HG03457 (cell line): Measurements from ENCODE around the gene VCX2.
"Not testable (repeated sequence)": the region's sequence is repeated elsewhere in the genome, so short reads cannot be mapped to it uniquely, and the experiment has no call there.

Experiments
- ATAC-seq: cut with Tn5 transposase; IDR thresholded peaks from one replicate; pipeline ENCODE4 v1.9.1; 2021; ENCODE audit warnings: moderate number of reproducible peaks; ENCODE audit not compliant: unreplicated experiment

The VCX2 gene

GRCh38 chrX:8171169-8171568, at the start of gene VCX2:
Gene VCX2, minus strand, starts transcription at chrX:8171267. Its CDS starts 624 bp downstream, at chrX:8170643.
- not testable (repeated sequence) for ATAC-seq

- no peak for ATAC-seq
Measured at GRCh38 chrX:8204943-8205342, 33.9 kb upstream of the VCX2 start.

- no peak for ATAC-seq
Measured at GRCh38 chrX:8204169-8204935, 33.3 kb upstream of the VCX2 start.

DNA sequence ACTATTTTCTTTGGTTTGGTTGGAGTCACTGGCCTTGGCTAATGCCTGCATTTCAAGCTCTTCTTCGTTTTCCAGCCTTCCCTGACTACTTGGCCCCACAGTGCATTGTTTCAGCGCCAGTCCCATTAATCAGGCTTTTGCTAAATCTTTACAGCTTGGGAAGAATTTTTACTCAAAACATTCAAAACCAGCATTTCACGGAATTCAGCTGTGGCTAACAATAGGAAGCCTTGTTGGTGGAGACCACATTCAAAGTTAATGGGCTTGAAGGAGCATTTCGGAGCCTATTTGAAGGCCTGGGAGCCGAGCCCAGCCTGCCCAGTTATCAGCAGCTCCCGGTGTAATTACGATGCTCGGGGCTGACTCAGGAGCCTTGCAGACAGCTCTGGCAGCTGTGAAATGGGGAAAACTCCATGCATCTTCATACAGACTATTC, 30.8 kb upstream of the VCX2 start:
- no peak for ATAC-seq

GRCh38 chrX:8196776-8197175, 25.7 kb upstream of the VCX2 start:
- ATAC-seq: no peak

- ATAC-seq: no peak
Measured at GRCh38 chrX:8194216-8194615, 23.1 kb upstream of the VCX2 start.

- no peak for ATAC-seq
Measured at GRCh38 chrX:8192276-8192675, 21.2 kb upstream of the VCX2 start.

- ATAC-seq: no peak
Measured at GRCh38 chrX:8191022-8191421, 20.0 kb upstream of the VCX2 start.

DNA sequence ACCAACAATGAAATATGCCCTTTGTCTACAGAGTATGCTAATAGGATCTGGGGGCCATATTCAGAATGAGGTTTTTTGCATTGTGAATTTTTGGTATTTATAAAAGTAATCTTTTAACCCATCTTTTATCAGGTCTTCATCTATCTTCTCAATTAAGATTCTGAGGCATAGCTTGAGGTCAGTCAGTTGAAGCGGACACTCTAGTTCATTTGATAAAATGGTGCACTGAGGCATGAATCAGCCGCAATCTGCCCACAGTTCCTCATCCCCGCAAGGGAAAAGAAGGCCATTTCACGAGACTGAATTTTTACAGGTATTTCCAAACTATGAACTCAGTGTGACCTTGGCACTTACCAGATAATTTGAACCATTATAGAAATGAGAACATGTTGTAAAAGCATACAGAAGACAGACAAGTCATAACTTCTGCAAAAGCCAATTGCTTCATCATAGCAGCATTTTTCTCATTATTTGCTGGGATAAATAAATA, 19.3 kb upstream of the VCX2 start:
- ATAC-seq: no peak

DNA sequence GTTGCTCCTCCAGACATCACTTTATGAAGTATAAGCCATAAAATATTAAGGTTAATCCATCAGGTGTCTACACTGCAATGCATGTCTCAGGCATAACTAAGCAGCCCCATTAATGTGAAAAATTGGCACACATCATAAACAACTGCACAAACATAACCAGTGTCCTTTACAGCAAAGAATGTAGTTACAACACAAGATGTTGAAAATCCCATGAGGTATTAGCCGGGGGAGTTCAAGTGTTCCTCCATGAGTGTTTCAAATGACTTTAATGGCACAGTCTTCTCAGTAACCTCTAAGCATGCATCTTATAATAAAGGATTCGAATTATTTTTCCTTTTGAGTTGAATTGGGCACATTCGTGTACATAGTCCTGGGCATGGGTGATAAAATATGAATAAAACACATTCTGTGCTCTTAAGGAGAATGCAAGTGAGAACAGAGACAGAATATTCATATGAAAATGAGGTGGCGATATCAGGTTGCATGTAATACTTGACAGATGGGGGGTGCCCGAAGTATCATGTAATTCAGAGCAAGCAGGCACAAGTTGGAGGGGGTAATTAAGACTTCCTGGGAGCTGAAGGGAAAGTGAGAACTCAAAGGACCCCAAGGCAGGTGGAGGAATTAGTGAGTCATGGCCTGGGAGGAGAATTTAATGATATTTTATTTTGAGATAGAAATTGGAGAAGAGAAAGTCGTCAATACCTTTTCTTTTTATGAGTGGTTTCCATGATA, 18.2 kb upstream of the VCX2 start:
- no peak for ATAC-seq

DNA sequence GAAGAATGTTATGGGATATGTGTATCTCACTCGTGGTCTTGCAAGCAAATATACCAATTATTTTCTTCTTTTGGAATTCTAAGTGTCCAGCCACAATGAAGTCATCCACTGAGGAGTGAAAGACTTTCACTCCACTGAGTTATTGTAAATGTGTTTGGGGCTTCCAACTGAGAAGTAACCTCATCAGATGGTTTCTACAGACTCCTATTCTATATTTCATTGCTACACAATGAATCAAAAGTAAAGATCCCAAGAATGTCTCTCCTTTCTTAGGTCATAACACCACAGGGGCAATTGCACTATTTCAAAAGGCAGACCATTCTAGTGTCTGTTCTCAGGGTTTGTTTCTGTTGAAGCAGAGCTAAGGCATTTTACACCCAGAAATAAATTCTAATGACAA, 12.3 kb upstream of the VCX2 start:
- ATAC-seq: no peak

GRCh38 chrX:8179656-8180055, 8.6 kb upstream of the VCX2 start:
- ATAC-seq: no peak

DNA sequence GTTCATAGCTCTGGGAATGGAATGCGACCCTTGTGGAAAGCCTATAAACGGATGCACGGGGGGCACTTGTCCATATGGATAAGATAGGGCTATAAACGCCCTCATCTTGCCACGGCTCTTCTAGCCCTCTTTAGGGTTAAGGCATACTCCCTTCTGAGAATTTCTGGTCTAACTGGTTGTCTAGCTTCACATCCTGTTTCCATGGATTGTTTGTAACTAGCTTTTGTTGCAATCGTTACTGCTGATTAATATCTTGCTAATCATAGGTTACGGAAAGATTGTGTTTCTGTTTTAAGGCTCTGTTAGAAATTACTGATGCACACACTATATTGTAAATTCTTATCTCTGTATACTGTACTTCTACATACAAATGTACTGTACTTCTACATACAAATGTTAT, 17.1 kb downstream of the VCX2 start:
- ATAC-seq: not testable (repeated sequence)

DNA sequence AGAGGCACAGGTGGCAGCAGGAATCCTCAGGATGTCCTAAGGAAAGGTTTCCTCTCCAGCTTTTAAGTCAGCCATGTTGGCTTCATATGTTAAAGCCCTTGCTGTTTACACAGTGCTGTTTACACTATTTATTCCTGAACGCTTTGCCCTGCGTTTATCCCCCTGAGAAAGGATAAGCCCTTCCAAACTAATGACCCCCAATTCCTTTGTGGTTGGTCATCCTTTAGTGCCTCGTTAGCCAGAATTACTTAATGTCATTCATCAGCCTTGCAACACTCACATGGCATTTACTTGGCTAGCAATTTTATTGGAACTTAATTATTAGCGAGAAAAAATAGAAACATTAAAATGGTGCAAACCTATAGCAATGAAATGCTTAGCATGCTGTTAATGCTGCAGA, 23.8 kb downstream of the VCX2 start:
- no peak for ATAC-seq

DNA sequence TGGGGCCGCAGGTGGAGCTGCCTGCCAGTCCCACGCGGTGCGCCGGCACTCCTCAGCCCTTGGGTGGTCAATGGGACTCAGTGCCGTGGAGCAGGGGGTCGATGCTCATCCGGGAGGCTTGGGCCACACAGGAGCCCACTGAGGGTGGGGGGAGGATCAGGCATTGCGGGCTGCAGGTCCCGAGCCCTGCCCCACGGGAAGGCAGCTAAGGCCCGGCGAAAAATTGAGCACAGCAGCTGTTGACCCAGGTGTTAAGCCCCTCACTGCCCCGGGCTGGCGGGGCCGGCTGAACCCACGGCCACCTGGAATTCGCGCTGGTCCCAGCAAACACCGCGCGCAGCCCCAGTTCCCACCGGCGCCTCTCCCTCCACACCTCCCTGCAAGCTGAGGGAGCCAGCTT, 26.1 kb downstream of the VCX2 start:
- ATAC-seq: no peak

DNA sequence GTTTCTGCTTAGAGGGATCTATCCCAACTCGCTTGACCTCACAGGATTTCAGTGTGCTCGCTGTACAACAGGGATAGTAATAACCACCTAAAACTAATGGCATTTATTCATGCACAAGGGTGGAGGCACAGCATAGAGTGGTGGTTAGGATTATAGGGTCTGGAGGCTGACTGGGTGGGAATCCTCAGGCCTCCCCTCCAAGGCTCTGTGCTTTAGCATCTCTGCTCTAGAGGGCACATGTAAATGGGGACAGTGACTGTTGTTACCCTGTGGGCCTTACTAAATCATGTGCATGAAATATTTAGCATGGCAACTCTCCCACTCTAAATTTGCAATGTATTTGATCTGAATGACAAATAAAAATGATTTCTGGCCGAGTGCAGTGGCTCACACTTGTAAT, 29.2 kb downstream of the VCX2 start:
- no peak for ATAC-seq

GRCh38 chrX:8140986-8141744, 29.9 kb downstream of the VCX2 start:
- no peak for ATAC-seq

DNA sequence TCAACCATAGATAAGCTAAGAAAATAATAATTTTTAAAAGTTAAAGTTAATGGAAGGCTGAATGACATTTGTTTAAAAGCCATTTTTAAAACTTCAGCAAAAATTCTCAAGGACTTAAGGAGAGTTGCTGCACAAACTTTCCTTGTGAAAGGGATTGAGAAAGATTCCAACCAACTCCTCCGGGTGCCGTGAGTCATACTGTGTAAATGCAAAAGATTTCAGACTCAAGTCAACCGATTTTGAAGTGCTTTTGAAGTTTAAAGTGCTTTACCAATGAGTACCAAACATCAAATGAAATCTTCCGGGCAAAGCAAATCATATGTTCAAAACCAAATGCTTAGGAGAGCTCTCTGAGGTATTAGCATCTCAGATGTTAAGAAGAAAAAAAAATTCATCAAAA, 31.4 kb downstream of the VCX2 start:
- no peak for ATAC-seq

DNA sequence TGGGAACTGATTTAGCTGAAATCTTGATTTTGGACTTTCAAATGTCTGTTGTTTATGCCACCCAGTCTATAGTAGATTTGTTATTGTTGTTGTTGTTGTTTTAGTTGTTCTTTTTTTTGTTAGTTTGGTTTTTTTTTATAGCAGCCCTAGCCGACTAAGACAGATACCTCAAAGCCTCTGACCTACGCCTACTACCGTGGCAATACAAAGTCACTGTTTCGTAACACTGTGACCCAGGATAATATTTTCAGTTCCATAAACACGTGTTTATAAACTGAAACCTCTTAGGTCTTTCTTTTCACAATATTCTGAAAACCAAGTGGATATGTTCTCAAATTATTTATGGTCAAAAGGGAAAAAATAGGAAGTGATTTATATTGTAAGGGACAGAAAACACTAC, 32.8 kb downstream of the VCX2 start:
- no peak for ATAC-seq

GRCh38 chrX:8126648-8127047, 44.4 kb downstream of the VCX2 start:
- ATAC-seq: no peak

DNA sequence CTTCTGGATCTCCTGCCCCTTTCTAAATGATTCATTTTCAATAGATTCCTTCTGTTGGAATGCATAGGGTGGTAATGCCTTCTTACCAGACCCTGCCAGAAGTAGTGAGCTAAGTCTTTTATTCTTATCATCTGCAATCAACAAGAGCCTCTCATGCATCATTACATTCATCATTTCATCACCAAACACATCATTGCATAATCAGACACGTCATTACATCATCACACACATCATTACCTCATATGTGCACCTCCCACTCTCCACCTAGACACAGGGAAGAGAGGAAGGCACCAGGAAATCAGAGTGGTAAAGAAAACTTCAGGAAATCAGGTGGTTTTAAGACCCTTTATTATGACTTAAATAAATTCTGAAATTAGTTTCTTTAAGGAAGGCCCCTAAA, 45.0 kb downstream of the VCX2 start:
- no peak for ATAC-seq

DNA sequence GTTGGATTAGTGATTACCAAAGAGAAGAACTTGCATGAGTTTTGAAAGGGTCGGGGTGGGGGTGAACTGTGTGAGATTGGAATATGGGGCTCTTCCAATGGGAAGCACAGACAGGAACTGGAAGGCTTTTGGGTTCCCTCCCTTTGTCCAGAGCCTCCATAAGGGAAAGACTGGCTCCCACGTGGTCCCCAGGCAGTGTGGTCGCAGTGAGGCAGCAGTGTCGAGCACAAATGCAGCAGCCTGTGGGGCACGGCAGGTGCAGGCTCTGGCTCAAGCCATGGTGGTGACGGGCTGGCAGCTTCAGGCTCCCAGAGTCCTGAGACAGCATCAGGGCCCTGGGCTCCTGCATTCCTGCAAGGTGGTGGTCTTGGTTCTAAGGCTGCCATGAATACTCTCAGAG, 45.5 kb downstream of the VCX2 start:
- ATAC-seq: no peak
